K562 (cell line): ENCODE data around the gene GCDH. TPM values are rescaled to one million over a fixed set of nuclear protein-coding genes. Genes with fewer than 3 reads are reported as not detected.
A peak's percentile ranks its signal among the peaks of the same experiment; 100 is the strongest.

Experiments used
- ARID4B ChIP-seq: sonication (generic); formaldehyde crosslinking; IDR thresholded peaks from 2 replicates; pipeline ENCODE4 v1.8.0; 2022; ENCODE audit warnings: mild to moderate bottlenecking, missing genetic modification reagents
- BCOR ChIP-seq: fragments of 450-650 bp; IDR thresholded peaks from 2 replicates; pipeline ENCODE4 v1.6.1; 2016
- CLOCK ChIP-seq: fragments of 250-450 bp; sonication (Bioruptor Pico); IDR thresholded peaks from 2 replicates; pipeline ENCODE4 v1.4.0; 2020; ENCODE audit warnings: mild to moderate bottlenecking, moderate library complexity, borderline replicate concordance
- CREB1 ChIP-seq, 2 experiments: sonication (generic) in 1 of 2; formaldehyde crosslinking in 1 of 2; IDR thresholded peaks; 2 replicates each; pipeline versions ENCODE4 v1.6.1 to v1.8.0; 2012 to 2022; ENCODE audit warnings: inconsistent platforms in 1 of 2, mild to moderate bottlenecking in 1 of 2, missing genetic modification reagents in 1 of 2, moderate library complexity in 1 of 2
- DMBX1 ChIP-seq: fragments of 250-450 bp; sonication (Bioruptor Pico); IDR thresholded peaks from 2 replicates; pipeline ENCODE4 v1.8.0; 2022; ENCODE audit warnings: inconsistent platforms, mild to moderate bottlenecking, moderate library complexity, borderline replicate concordance
- HOMEZ ChIP-seq: fragments of 250-450 bp; sonication (Bioruptor Pico); IDR thresholded peaks from 2 replicates; pipeline ENCODE4 v1.4.0; 2020; ENCODE audit warnings: mild to moderate bottlenecking, moderate library complexity
- ID3 ChIP-seq, 2 experiments: fragments of 250-450 bp in 1 of 2; fragments of 450-650 bp in 1 of 2; sonication (Bioruptor Pico) in 1 of 2; IDR thresholded peaks; 2 replicates each; pipeline versions ENCODE4 v1.6.1 to v1.8.0; 2016 to 2021; ENCODE audit warnings: mild to moderate bottlenecking in 2 of 2, moderate library complexity in 2 of 2, missing compliant biosample characterization in 1 of 2, missing genetic modification characterization in 1 of 2
- JUN ChIP-seq, 2 experiments: sonication (generic) in 1 of 2; formaldehyde crosslinking in 1 of 2; IDR thresholded peaks; 2 replicates each; pipeline versions ENCODE4 v1.6.1 to v1.8.0; 2012 to 2022; ENCODE audit warnings: borderline replicate concordance in 2 of 2, mild to moderate bottlenecking in 2 of 2, improper control_type of control experiment in 1 of 2, low read depth in 1 of 2, low read length in 1 of 2, missing genetic modification reagents in 1 of 2
- PCBP2 ChIP-seq: fragments of 200-400 bp; formaldehyde crosslinking; IDR thresholded peaks from 2 replicates; pipeline ENCODE4 v1.6.1; 2018; ENCODE audit warnings: low read length, low read depth, mild to moderate bottlenecking, moderate library complexity; ENCODE audit not compliant: poor library complexity, severe bottlenecking
- PREB ChIP-seq: sonication (generic); formaldehyde crosslinking; IDR thresholded peaks from 2 replicates; pipeline ENCODE4 v1.8.1; 2023; ENCODE audit warnings: mild to moderate bottlenecking, missing genetic modification reagents
- TEAD1 ChIP-seq, 2 experiments: fragments of 450-650 bp in 1 of 2; sonication (generic) in 1 of 2; formaldehyde crosslinking; IDR thresholded peaks; 2 replicates each; pipeline versions ENCODE4 v1.4.0 to v1.8.0; 2020 to 2022; ENCODE audit warnings: mild to moderate bottlenecking in 2 of 2, missing genetic modification reagents in 1 of 2
- polyA plus RNA-seq, 8 experiments: library from polyadenylated mRNA; depleted of rRNA in 4 of 8; stranded (reverse) in 5 of 8; unstranded in 3 of 8; fragments of >200 nt; fragmentation: Nextera tagmentation in 2 of 8; fragmentation: Illumina TruSeq in 1 of 8; extraction: Ambion mirVana in 2 of 8; extraction: Trizol in 1 of 8; gene quantifications; 2 replicates each; pipeline versions ENCODE4 v1.2.1 to v1.2.3, GENCODE V29; 2011 to 2014; ENCODE audit warnings: inconsistent platforms in 1 of 8, missing spikeins in 1 of 8
- total RNA-seq, 7 experiments: library from RNA; depleted of rRNA in 6 of 7; stranded (reverse); fragments of >200 nt in 6 of 7; fragmentation: Illumina TruSeq in 2 of 7; extraction: Trizol in 2 of 7; gene quantifications; 2 replicates each; pipeline versions ENCODE4 v1.2.1 to v1.2.3, GENCODE V29; 2011 to 2021; ENCODE audit warnings: low replicate concordance in 1 of 7

The GCDH gene
- total and polyA plus RNA-seq, 9 of the 15 experiments (the other 6 are each of a cell fraction or from before 2014, with no cell fraction given) = 2.9 to 50.8 (median 19.1) TPM

GRCh38 chr19:12886969-12887747 lies 3.8 kb upstream of the GCDH start, which contains the start of gene KLF1 (continued):
- TF ChIP-seq JUN (IDR thresholded peaks at IDR 0.05; ENCODE audit: borderline replicate concordance, low read depth, low read length) (no peak), JUN (CRISPR knock-in tag; IDR thresholded peaks at IDR 0.05; ENCODE audit: borderline replicate concordance) (no peak), DMBX1 (peak; percentile 39), PCBP2 (no peak), ARID4B (CRISPR knock-in tag) (peak; percentile 36; the same call in 1 of the 2 replicates), BCOR (peak; percentile 55; the same call in 1 of the 2 replicates), CREB1 (IDR thresholded peaks at IDR 0.05) (peak; percentile 41; the same call in 1 of the 2 replicates), CREB1 (CRISPR knock-in tag; IDR thresholded peaks at IDR 0.05) (0 out of 2 replicates have a peak, but pooled peaks have one; percentile 61), TEAD1 (CRISPR knock-in tag; IDR thresholded peaks at IDR 0.05) (no peak; a peak in 1 of 4 replicates), CLOCK (CRISPR knock-in tag) (no peak), PREB (CRISPR knock-in tag) (no peak), ID3 (CRISPR knock-in tag; IDR thresholded peaks at IDR 0.05) (no peak), ID3 (tag; IDR thresholded peaks at IDR 0.05) (peak; percentile 54), HOMEZ (no peak)
